HFF-Myc (cell line): ENCODE measurements around the gene PPCS.
A peak's percentile ranks its signal among the peaks of the same experiment; 100 is the strongest.

Experiments used
- DNase-seq: peaks from one replicate; pipeline ENCODE4 v3.0.0-alpha.2; 2011; ENCODE audit warnings: low read depth; ENCODE audit errors: extremely low read depth
- H3K4me3 ChIP-seq: replicated peaks from 2 replicates; pipeline ENCODE4 v1.5.1; 2011; ENCODE audit warnings: low read depth, mild to moderate bottlenecking, control low read depth, low read length
- TF ChIP-seq, protein P1 (sequence below): IDR thresholded peaks from 2 replicates; pipeline ENCODE4 v1.5.1; 2012; ENCODE audit warnings: mild to moderate bottlenecking, low read depth, low read length, control low read depth; ENCODE audit errors: missing control alignments

Gene PPCS

DNA sequence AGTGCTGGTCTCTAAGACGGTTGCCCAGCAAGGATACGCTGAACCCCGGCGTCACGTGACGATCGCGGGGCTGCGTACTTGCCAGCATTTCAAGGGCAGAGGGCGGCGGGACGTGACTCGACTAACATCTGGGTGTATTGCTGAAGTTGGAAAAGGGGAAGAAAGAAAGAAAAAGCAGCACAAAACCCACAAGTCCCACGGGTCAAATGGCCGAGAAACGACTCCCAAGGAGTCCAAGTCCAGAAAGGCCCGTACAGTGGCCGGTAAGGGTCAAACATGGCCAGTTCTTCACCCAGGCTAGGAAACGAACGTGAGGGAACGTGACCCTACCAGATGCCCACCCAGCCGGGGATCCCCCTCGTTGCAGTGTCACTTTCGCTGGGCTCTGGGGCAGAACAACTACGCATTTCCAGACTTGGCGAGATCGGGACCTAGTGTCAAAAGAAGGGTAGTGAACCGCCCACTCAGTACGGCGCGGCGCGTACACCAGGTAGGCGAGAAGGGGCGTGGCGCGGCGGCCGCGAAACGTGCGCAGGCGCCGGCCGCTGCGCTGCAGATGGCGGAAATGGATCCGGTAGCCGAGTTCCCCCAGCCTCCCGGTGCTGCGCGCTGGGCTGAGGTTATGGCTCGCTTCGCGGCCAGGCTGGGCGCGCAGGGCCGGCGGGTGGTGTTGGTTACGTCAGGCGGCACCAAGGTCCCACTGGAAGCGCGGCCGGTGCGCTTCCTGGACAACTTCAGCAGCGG, at the start of gene PPCS, which contains the start of gene ZMYND12:
TSS of gene PPCS (plus strand) at position 534 of the 744 bp plus-strand sequence. CDS start at position 557, 23 bp downstream.
TSS of gene ZMYND12 (minus strand) at position 13 of the 744 bp plus-strand sequence. CDS start 25 bp downstream, outside the sequence.
- peak; percentile 50 for DNase-seq
- peak within 1 kb of the TSS; percentile 55 for H3K4me3 ChIP-seq
- TF ChIP-seq, protein P1, sequence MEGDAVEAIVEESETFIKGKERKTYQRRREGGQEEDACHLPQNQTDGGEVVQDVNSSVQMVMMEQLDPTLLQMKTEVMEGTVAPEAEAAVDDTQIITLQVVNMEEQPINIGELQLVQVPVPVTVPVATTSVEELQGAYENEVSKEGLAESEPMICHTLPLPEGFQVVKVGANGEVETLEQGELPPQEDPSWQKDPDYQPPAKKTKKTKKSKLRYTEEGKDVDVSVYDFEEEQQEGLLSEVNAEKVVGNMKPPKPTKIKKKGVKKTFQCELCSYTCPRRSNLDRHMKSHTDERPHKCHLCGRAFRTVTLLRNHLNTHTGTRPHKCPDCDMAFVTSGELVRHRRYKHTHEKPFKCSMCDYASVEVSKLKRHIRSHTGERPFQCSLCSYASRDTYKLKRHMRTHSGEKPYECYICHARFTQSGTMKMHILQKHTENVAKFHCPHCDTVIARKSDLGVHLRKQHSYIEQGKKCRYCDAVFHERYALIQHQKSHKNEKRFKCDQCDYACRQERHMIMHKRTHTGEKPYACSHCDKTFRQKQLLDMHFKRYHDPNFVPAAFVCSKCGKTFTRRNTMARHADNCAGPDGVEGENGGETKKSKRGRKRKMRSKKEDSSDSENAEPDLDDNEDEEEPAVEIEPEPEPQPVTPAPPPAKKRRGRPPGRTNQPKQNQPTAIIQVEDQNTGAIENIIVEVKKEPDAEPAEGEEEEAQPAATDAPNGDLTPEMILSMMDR = no peak

DNA sequence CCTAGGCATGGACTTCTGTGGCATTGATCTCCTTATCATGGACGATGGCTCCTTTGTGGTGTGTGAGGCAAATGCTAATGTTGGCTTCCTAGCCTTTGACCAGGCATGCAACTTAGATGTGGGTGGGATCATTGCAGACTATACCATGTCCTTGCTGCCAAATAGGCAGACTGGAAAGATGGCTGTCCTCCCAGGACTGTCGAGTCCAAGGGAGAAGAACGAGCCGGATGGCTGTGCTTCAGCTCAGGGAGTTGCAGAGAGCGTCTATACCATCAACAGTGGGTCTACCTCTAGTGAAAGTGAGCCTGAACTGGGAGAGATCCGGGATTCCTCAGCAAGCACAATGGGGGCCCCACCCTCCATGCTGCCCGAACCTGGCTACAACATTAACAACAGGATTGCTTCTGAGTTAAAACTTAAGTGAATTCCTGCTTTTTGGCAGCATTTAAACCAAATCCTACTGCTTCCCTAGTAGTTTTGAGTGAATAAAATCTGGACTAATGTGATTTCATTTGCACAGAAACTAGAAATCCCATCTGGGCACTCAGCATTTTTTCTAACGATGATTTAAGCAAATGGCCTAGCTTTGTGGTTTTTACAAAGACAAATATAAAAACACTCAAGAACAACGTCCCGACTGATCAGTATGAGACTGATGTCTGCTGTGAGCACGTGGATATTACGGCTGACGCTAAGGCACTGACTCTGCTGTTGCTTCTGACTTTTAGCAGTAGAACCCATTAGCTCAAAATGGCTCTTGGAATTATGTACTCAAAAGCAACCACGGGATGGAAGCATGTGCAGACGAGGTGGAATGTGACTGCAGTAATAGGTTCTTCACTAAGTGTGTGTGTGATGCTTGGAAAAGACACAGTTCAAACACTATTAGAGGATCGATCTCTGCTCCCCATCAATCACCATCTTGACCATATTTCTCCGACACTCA, 41.5 kb upstream of the PPCS start:
- H3K4me3 ChIP-seq = no peak overlapping the region
- DNase-seq = no peak
- TF ChIP-seq, protein P1 = no peak

DNA sequence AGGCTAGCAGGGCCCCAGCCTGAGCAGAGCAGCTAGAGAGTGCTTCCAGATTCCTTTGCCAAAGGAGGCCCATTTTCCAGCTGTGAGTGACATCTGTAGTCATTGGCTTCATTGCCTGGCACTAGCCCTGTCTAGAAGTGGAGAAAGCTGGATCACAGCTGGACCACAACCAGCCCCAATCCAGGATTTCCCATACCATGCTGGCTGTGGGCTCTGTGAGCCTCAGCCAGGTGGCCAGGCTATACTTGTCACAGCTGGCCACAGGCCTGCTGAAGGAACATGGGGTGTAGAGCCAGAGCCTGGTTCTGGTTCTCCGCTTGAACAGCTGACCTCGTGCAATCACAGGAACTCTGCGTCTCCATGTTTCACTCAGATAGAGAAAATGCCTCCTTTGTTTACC, 39.2 kb upstream of the PPCS start:
- TF ChIP-seq, protein P1 = no peak
- DNase-seq = no peak
- H3K4me3 ChIP-seq = no peak overlapping the region

DNA sequence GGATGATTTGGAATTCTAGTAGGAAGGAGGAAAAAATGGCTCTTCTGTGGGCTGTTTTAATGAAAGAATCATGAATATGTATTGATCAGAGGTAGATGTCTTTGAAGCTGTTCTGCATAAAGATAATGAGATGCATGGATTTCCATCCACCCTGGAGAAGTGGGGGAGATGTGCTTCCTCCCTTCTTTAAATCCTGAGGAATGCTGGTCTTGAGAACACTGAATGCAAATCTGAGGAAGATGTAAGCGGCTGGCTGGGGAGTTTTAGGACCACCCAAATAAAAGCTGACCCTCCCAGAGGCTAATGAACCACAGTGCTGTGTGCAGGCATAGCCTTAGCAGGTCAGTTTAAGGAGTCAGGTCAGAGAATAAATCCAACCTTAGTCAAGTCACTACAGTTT, 37.8 kb upstream of the PPCS start:
- no peak for DNase-seq
- no peak overlapping the region for H3K4me3 ChIP-seq
- TF ChIP-seq, protein P1 = no peak

DNA sequence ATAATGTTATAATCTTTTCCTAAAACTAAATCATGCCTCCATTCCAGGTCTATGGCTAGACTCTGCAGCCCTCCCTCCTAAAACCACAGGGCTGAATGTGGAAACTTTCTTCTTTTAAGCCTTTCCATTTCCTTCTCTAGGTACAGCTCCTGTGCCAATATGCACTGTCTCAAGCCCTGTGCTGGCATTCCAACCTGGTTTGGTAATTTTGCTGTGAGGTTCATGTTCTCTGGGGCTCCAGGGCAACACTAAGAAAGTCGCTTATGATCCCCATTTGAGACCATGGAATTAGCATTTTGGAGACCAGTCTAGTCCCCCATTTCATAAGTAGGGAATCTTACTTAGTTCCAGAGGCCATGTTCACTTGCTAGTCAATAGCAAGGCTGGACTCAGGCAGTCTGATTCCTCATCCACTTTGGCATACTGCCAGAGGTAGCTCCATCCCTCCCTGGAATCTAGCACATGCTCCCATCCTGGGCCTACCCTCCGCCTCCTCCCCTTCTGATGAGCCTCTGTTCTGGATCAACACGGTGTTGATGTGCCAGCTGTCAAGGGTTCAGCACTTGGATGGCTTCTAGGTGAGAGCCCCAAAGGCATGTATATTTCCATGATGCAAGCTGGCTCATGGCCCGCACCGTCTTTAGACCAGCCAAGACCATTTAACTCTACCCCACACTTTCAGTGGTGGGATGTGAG, 37.1 kb upstream of the PPCS start:
- TF ChIP-seq, protein P1 = no peak
- DNase-seq = no peak

DNA sequence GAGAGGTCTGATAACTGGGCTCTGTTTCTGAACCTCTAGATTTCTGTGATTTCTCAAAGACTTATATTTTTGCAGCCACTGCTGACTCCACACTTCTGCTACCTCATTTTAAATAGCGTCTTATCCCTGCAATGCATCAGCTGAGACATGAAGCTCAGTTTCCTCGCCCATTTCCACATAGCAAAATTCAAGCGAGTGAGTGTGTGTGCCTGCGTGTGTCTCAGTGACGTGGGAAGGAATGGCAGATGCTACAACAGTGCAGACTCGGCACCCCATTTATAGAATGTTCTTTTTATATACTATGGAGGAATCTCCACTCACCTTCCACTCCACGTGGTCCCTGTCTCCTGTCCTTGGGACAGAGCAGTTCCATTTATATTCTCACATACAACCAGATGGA, 36.2 kb upstream of the PPCS start:
- DNase-seq = no peak
- no peak overlapping the region for H3K4me3 ChIP-seq
- TF ChIP-seq, protein P1 = no peak

More for the DNA sequence above, 37.1 kb upstream of the PPCS start:
- no peak overlapping the region for H3K4me3 ChIP-seq
